Choroid plexus epithelial cell (primary cell): ENCODE results near the gene SUN5.

Source experiments
- DNase-seq: peaks from one replicate; pipeline ENCODE4 v3.0.0-alpha.2; 2010; ENCODE audit warnings: low read depth
- H3K4me3 ChIP-seq: 2 replicates; pipeline ENCODE4 v1.5.1; 2011; ENCODE audit warnings: low read depth, mild to moderate bottlenecking, control low read depth, low read length, moderate library complexity
- CTCF ChIP-seq: conservative IDR thresholded peaks from 2 replicates; pipeline ENCODE4 v1.5.1; 2011; ENCODE audit warnings: low read depth, mild to moderate bottlenecking, control low read depth, inconsistent platforms, low read length, moderate library complexity

SUN5 gene

DNA sequence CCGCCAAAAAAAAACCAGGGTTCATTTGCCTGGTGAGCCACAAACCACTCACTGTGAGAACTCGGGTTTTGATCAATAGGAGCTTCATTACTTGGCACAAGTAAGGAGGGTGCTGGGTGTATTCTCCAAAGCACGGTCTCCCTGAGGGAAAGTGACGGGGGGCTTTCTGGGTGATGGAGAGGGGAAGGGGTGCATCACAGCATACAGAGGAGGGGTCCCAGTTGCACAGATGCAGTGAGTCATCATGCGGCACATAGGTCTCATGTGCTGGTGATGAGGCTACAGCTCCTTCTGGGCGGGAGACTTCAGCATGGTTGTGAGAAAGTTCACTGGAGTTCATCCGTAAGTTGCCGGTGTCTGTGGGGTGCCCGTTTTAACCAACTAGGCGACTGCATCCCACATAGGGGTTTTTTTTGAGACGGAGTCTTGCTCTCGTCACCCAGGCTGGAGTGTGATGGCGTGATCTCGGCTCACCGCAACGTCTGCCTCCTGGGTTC is 36.2 kb downstream of the SUN5 start:
- TF ChIP-seq CTCF = no peak
- no peak overlapping the region for H3K4me3 ChIP-seq
- no peak for DNase-seq

DNA sequence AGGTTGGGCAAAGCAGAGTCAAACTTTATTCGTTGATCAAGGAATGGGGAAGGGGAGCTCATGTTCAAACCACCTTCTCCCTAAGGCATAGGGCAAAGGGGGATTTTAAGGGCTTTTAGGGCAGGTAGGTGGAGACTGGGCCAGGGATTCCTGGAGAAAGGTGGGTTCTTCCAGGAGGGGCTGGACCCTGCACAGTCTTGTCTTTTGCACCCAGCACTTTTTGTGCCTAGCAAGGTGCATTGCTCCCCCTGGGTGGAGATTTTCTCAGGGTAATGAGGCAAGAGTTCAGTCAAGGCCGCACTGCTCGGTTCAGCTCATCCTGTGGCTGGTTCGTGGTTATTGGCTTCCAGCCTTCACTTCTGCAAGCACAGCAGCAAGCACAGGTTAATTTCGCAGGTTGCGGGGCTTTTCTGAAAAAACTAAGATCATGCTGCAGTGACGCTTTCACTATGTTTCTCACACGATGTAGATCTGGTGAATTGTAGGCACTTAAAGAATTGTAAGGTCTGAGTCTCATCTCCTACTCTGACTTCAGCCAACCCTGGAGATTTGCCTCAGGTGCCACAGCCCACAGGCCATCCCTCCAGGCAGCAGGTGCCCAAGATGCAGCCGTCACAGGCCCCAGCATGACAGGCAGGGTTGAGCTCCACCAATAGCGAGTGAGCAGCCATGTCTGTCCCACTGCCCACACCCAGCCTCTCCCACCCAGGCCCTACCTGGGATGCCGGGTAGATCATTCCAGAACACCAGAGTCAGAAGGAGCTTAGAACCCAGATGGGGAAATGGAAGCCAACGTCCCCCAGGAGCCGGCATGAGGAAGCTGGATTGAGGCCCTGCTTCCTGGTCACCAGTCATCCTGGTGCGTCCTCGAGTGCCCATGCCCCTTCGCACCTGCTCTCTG is 37.1 kb downstream of the SUN5 start:
- no peak for DNase-seq
- TF ChIP-seq CTCF = no peak
- H3K4me3 ChIP-seq = no peak overlapping the region

- H3K4me3 ChIP-seq = no peak overlapping the region
- TF ChIP-seq CTCF = no peak
- no peak for DNase-seq
Observed at GRCh38 chr20:32966382-32966781, 37.9 kb downstream of the SUN5 start.

- TF ChIP-seq CTCF = no peak
- DNase-seq = no peak
- H3K4me3 ChIP-seq = no peak overlapping the region
Observed at GRCh38 chr20:32965581-32966373, 38.5 kb downstream of the SUN5 start.

GRCh38 chr20:32965115-32965514 is 39.1 kb downstream of the SUN5 start:
- TF ChIP-seq CTCF = no peak
- DNase-seq = no peak

GRCh38 chr20:32964575-32964974 is 39.7 kb downstream of the SUN5 start:
- no peak for TF ChIP-seq CTCF
- no peak overlapping the region for H3K4me3 ChIP-seq
- no peak for DNase-seq

More at GRCh38 chr20:32965115-32965514, 39.1 kb downstream of the SUN5 start:
- H3K4me3 ChIP-seq = no peak overlapping the region
